GM12872 (cell line): ENCODE results near the gene RNASE3.
A peak's percentile ranks its signal among the peaks of the same experiment; 100 is the strongest.
"Not testable (repeated sequence)": the region's sequence is repeated elsewhere in the genome, so short reads cannot be mapped to it uniquely, and the experiment has no call there.

Source experiments
- CTCF ChIP-seq: IDR thresholded peaks from 3 replicates; pipeline ENCODE4 v1.5.1; 2011; ENCODE audit warnings: low read depth, mild to moderate bottlenecking, low read length, moderate library complexity; ENCODE audit not compliant: insufficient read depth

RNASE3 gene

DNA sequence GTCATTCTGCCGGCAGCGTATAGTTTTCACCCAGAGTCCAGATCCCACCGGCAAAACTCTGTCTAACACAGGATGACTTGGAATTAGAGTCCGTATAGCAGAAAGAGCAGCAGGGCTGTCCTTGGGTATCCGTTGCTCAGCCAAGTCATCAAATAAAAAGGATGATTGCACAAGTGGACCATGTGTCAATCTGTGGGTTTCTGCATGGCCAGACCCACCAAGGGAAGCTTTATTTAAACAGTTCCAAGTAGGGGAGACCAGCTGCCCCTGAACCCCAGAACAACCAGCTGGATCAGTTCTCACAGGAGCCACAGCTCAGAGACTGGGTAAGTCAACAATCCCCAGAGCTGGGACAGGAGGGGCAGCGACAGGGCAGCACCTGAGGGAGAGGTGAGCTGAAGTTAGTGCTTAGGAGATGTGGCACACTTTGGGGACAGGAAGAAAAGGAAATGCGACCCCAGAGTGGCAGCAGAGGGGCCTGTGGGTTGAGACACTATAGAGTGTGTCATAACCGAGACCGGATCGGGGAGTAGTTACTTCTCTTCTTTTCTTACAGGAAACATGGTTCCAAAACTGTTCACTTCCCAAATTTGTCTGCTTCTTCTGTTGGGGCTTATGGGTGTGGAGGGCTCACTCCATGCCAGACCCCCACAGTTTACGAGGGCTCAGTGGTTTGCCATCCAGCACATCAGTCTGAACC is at the start of gene RNASE3:
Gene RNASE3 (plus strand): TSS at position 260 of the 700 bp plus-strand sequence. CDS start 302 bp downstream, at position 562.
- TF ChIP-seq CTCF, result not testable (repeated sequence)

- no peak for TF ChIP-seq CTCF
These were observed 44.6 kb upstream of the RNASE3 start for GRCh38 chr14:20846560-20846959.

- no peak for TF ChIP-seq CTCF
These were observed 42.8 kb upstream of the RNASE3 start for GRCh38 chr14:20848316-20848954.

GRCh38 chr14:20848955-20849570 is 42.1 kb upstream of the RNASE3 start:
- no peak for TF ChIP-seq CTCF

DNA sequence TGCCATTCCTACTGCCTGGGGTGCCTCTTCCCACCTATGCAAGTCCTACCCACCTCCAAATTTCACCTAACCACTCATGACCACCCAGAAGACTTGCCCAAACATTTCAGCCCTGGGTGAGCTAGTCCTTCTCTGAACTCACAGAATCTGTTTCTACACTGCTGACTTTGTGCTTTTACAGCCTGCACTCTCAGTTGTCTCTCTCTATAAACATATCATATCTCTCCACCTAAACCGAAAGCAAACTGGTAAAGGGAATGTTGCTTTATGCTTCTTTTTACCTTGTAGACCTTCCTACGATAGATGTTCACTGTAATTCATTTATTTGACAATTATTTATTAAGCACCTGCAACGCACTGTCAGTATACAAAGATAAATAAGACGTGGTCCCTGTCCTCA is 38.1 kb upstream of the RNASE3 start:
- no peak for TF ChIP-seq CTCF

DNA sequence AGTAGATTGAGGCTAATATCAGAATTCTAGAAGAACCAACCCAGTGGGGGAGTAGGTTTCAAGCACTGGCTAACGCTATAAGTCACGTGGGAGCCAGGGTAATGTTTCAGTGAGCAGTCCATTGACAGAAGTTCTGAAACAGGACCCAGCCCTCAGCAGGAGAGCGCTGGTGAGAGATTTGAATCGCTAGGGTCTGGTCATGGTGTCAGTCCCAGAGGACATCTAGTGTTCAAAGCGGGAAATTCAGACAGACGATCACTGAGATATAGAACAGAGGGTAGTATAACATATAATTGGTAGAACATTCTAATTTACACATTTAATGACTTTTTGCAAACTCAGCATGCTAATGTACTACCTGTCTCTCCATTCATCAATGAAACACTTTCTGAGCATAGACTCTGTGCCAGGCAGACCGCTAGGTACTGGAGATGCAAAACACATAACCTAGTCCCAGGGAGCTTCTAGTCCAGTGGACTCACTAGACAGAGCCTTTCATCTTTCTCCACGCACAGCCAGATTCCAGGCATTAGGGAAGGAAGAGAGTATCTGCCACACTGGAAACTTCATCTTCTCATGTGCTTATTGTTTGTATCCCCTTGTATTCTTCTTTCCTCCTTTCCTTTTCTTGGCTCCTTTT is 35.4 kb upstream of the RNASE3 start:
- TF ChIP-seq CTCF, result peak; percentile 77

- no peak for TF ChIP-seq CTCF
These were observed 34.0 kb upstream of the RNASE3 start for GRCh38 chr14:20857207-20857606.
